Uterus (tissue), 2 donors: ENCODE results near the gene CALN1.

ENCODE experiments used
- CTCF ChIP-seq, 4 experiments: fragments of 200-600 bp in 2 of 4; fragments of 450-650 bp in 2 of 4; sonication (generic) in 2 of 4; IDR thresholded peaks; one replicate each; pipeline ENCODE4 v1.5.1; 2016 to 2019; ENCODE audit warnings: antibody characterized with exemption in 4 of 4, mild to moderate bottlenecking in 2 of 4, moderate library complexity in 1 of 4
- POLR2A ChIP-seq, 2 donors: fragments of 450-650 bp; IDR thresholded peaks; one replicate each; pipeline ENCODE4 v1.6.1; 2016; ENCODE audit warnings: antibody characterized with exemption in 2 of 2, mild to moderate bottlenecking in 1 of 2, moderate library complexity in 1 of 2

GRCh38 chr7:71843676-71844075, 568.5 kb downstream of the CALN1 start:
- TF ChIP-seq CTCF (IDR thresholded peaks at IDR 0.05): no peak
- TF ChIP-seq POLR2A (IDR thresholded peaks at IDR 0.05): no peak
